ENCODE data around the gene ACBD6.
A peak's percentile ranks its signal among the peaks of the same experiment; 100 is the strongest.

Gene ACBD6

GRCh38 chr1:180251526-180252305 is 250.7 kb downstream of the ACBD6 start:
- no peak overlapping the region for H3K4me2 ChIP-seq (ENCODE audit: low read depth, low read length, poor library complexity, severe bottlenecking)
- no peaks in the 10 kb centered on the region for H3K79me2 ChIP-seq (ENCODE audit: insufficient read depth, low read length)
- H3K27me3 ChIP-seq (ENCODE audit: insufficient read depth, low read length, poor library complexity, severe bottlenecking), result no peaks in the 10 kb centered on the region
- H4K20me1 ChIP-seq (ENCODE audit: insufficient read depth, low read length, poor library complexity, severe bottlenecking), result no peaks in the 10 kb centered on the region
- no peak for TF ChIP-seq EZH2phosphoT487 (IDR thresholded peaks at IDR 0.05; ENCODE audit: borderline replicate concordance)
- TF ChIP-seq, protein P1, sequence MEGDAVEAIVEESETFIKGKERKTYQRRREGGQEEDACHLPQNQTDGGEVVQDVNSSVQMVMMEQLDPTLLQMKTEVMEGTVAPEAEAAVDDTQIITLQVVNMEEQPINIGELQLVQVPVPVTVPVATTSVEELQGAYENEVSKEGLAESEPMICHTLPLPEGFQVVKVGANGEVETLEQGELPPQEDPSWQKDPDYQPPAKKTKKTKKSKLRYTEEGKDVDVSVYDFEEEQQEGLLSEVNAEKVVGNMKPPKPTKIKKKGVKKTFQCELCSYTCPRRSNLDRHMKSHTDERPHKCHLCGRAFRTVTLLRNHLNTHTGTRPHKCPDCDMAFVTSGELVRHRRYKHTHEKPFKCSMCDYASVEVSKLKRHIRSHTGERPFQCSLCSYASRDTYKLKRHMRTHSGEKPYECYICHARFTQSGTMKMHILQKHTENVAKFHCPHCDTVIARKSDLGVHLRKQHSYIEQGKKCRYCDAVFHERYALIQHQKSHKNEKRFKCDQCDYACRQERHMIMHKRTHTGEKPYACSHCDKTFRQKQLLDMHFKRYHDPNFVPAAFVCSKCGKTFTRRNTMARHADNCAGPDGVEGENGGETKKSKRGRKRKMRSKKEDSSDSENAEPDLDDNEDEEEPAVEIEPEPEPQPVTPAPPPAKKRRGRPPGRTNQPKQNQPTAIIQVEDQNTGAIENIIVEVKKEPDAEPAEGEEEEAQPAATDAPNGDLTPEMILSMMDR (conservative IDR thresholded peaks at IDR 0.05; ENCODE audit: low read length), result no peak
- peak overlapping the region; percentile 0 for H3K9ac ChIP-seq (ENCODE audit: low read depth, low read length, poor library complexity, severe bottlenecking)
- no peaks in the 10 kb centered on the region for H3K36me3 ChIP-seq (ENCODE audit: insufficient read depth, low read length)
- no peaks in the 10 kb centered on the region for H3K9me3 ChIP-seq (ENCODE audit: insufficient read depth, low read depth, low read length)
- no peaks in the 10 kb centered on the region for H3K9me2 ChIP-seq (replicated peaks; ENCODE audit: low read depth, low read length)
- H2AFZ ChIP-seq (ENCODE audit: low read length), result 0 out of 2 replicates have a peak overlapping the region, but pooled peaks have one; percentile 23
- no peak overlapping the region for H3K4me3 ChIP-seq (ENCODE audit: low read length, poor library complexity, severe bottlenecking)
- no peaks in the 10 kb centered on the region for H3F3A ChIP-seq (ENCODE audit: low read depth)
- H3K4me1 ChIP-seq (ENCODE audit: insufficient read depth, low read length, poor library complexity, severe bottlenecking), result peaks cover 8% of the 10 kb centered on the region

DNA sequence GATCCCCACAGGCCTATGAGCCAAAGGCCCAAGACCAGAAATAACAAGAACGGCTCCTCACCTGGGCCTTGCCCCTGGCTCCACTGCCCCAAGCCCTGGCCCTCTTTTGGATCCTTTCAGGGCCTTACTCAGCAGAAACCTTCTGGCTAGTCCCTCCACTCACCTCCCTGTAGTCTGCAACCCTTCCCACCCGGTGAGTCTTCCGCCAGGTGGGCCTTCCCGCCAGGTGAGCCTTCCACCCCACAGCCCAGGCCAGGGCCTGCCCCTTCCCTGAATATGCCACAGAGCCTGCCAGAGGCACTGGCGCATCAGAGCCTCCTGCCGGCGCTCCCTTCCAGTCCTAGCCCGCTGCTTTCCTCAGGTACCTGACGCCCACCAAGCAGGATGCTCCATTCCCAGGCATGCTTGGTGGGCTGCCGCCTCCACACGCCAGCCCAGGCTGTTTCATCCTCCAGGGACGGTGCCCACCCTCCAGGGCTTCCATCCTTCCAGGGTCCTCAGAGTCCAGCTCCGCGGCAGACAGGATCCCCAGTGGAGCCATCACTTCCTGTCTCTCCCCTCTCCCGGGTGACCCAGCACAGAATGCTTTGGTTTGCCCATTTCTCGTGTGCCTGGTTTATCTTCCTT is 251.4 kb downstream of the ACBD6 start:
- Histone ChIP-seq H3K4me1 (ENCODE audit: insufficient read depth, low read length, poor library complexity, severe bottlenecking) (peaks cover 8% of the 10 kb centered on the region), H2AFZ (ENCODE audit: low read length) (no peak overlapping the region), H3K4me2 (ENCODE audit: low read depth, low read length, poor library complexity, severe bottlenecking) (no peak overlapping the region), H3F3A (ENCODE audit: low read depth) (no peaks in the 10 kb centered on the region), H3K4me3 (ENCODE audit: low read length, poor library complexity, severe bottlenecking) (no peak overlapping the region), H3K79me2 (ENCODE audit: insufficient read depth, low read length) (no peaks in the 10 kb centered on the region), H3K9me2 (replicated peaks; ENCODE audit: low read depth, low read length) (no peaks in the 10 kb centered on the region), H3K9me3 (ENCODE audit: insufficient read depth, low read depth, low read length) (no peaks in the 10 kb centered on the region), H3K36me3 (ENCODE audit: insufficient read depth, low read length) (no peaks in the 10 kb centered on the region), H3K27me3 (ENCODE audit: insufficient read depth, low read length, poor library complexity, severe bottlenecking) (no peaks in the 10 kb centered on the region), H4K20me1 (ENCODE audit: insufficient read depth, low read length, poor library complexity, severe bottlenecking) (no peaks in the 10 kb centered on the region), H3K9ac (ENCODE audit: low read depth, low read length, poor library complexity, severe bottlenecking) (no peak overlapping the region)
- no peak for TF ChIP-seq EZH2phosphoT487 (IDR thresholded peaks at IDR 0.05; ENCODE audit: borderline replicate concordance)
- TF ChIP-seq, protein P1 (conservative IDR thresholded peaks at IDR 0.05; ENCODE audit: low read length), result no peak

DNA sequence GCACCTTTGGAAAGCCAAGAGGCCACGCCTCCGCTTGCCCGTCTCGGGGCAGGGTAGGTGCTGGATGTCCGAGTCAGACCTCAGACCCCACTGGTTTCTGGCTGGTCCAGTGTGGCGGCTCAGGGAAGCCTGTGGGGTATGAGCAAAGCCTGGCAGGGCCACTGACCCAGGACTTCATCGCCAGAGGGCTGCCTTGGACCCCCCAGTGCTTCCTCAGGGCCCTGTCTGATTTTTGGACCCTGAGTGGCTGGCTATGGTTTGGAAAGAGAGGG is 251.9 kb downstream of the ACBD6 start:
- no peaks in the 10 kb centered on the region for H3K9me2 ChIP-seq (replicated peaks; ENCODE audit: low read depth, low read length)
- H3K4me1 ChIP-seq (ENCODE audit: insufficient read depth, low read length, poor library complexity, severe bottlenecking), result peaks cover 8% of the 10 kb centered on the region
- TF ChIP-seq, protein P1 (conservative IDR thresholded peaks at IDR 0.05; ENCODE audit: low read length), result no peak
- TF ChIP-seq EZH2phosphoT487 (IDR thresholded peaks at IDR 0.05; ENCODE audit: borderline replicate concordance), result no peak
- no peak overlapping the region for H3K4me2 ChIP-seq (ENCODE audit: low read depth, low read length, poor library complexity, severe bottlenecking)
- H3K9ac ChIP-seq (ENCODE audit: low read depth, low read length, poor library complexity, severe bottlenecking), result no peak overlapping the region
- no peaks in the 10 kb centered on the region for H3K79me2 ChIP-seq (ENCODE audit: insufficient read depth, low read length)
- no peak overlapping the region for H2AFZ ChIP-seq (ENCODE audit: low read length)
- H4K20me1 ChIP-seq (ENCODE audit: insufficient read depth, low read length, poor library complexity, severe bottlenecking), result no peaks in the 10 kb centered on the region
- H3K27me3 ChIP-seq (ENCODE audit: insufficient read depth, low read length, poor library complexity, severe bottlenecking), result no peaks in the 10 kb centered on the region
- H3K36me3 ChIP-seq (ENCODE audit: insufficient read depth, low read length), result no peaks in the 10 kb centered on the region
- H3K9me3 ChIP-seq (ENCODE audit: insufficient read depth, low read depth, low read length), result no peaks in the 10 kb centered on the region
- H3F3A ChIP-seq (ENCODE audit: low read depth), result no peaks in the 10 kb centered on the region
- no peak overlapping the region for H3K4me3 ChIP-seq (ENCODE audit: low read length, poor library complexity, severe bottlenecking)
